ENCODE results near the gene MTOR.

Gene MTOR

DNA sequence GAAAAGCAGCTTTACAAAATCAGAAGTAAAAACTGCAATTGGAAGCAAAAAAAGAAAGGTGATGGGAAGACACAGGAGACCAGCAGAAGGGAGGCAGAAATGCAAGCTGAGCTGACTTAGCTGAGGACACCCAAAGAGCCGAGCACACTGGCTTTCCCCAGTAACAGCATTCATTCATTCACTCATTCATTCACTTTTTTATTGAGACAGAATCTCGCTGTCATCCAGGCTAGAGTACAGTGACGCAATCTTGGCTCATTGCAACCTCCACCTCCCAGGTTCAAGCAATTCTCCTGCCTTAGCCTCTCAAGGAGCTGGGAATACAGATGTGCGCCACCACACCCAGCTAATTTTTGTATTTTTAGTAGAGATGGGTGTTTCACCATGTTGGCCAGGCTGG lies 65.0 kb downstream of the MTOR start:
- no peak for DNase-seq
- Histone ChIP-seq H3K36me3 (peaks cover 71% of the 10 kb centered on the region), H3K27me3 (ENCODE audit: insufficient read depth, low read depth, severe bottlenecking) (no peaks in the 10 kb centered on the region), H3K4me3 (ENCODE audit: low read depth, low read length) (no peak overlapping the region), H3K27ac (no peak overlapping the region), H3K9me3 (ENCODE audit: severe bottlenecking) (no peaks in the 10 kb centered on the region)
- TF ChIP-seq, protein P1, sequence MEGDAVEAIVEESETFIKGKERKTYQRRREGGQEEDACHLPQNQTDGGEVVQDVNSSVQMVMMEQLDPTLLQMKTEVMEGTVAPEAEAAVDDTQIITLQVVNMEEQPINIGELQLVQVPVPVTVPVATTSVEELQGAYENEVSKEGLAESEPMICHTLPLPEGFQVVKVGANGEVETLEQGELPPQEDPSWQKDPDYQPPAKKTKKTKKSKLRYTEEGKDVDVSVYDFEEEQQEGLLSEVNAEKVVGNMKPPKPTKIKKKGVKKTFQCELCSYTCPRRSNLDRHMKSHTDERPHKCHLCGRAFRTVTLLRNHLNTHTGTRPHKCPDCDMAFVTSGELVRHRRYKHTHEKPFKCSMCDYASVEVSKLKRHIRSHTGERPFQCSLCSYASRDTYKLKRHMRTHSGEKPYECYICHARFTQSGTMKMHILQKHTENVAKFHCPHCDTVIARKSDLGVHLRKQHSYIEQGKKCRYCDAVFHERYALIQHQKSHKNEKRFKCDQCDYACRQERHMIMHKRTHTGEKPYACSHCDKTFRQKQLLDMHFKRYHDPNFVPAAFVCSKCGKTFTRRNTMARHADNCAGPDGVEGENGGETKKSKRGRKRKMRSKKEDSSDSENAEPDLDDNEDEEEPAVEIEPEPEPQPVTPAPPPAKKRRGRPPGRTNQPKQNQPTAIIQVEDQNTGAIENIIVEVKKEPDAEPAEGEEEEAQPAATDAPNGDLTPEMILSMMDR (IDR thresholded peaks at IDR 0.05; ENCODE audit: low read depth, low read length), result no peak

DNA sequence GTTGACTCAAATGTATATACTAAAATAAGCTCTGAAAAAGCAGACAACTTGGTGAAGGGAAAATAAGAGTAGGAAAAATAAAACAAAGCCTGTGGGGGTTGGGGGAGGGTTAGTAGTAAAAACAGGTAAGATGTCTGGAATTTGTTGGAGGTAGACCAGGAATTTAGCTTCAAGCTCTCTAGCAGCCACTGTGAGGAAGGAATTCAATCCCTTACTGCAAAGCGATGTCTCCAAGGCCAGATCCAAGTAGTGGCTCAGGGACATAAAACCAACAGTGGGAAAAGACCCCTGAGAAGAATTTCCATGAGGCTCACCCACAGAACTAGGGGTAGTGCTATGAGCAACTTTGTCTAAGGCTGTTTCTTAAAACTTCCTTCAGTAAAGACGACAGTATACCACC lies 65.4 kb downstream of the MTOR start:
- TF ChIP-seq, protein P1 (IDR thresholded peaks at IDR 0.05; ENCODE audit: low read depth, low read length), result no peak
- H3K36me3 ChIP-seq, result peaks cover 74% of the 10 kb centered on the region

DNA sequence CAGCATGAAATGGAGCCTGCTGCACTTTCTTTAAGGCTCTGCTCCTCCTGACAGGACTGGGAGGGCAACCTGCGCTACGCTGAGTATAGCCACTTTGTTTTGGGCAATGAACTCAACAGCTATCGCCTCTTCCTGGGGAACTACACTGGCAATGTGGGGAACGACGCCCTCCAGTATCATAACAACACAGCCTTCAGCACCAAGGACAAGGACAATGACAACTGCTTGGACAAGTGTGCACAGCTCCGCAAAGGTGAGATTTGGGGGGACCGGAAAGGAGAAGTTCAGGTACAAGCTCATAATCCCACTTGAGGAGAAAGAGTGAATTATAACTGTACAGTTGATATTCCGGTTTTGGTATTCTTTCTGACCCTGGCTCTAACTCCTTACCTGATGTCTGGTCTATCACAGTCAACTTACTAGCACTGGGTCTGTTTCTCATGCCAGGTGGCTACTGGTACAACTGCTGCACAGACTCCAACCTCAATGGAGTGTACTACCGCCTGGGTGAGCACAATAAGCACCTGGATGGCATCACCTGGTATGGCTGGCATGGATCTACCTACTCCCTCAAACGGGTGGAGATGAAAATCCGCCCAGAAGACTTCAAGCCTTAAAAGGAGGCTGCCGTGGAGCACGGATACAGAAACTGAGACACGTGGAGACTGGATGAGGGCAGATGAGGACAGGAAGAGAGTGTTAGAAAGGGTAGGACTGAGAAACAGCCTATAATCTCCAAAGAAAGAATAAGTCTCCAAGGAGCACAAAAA lies 67.8 kb downstream of the MTOR start:
- no peak for DNase-seq
- TF ChIP-seq, protein P1 (IDR thresholded peaks at IDR 0.05; ENCODE audit: low read depth, low read length), result no peak
- Histone ChIP-seq H3K27ac (no peak overlapping the region), H3K27me3 (ENCODE audit: insufficient read depth, low read depth, severe bottlenecking) (no peaks in the 10 kb centered on the region), H3K4me3 (ENCODE audit: low read depth, low read length) (no peak overlapping the region), H3K36me3 (peaks cover 84% of the 10 kb centered on the region), H3K9me3 (ENCODE audit: severe bottlenecking) (no peaks in the 10 kb centered on the region)

More for the DNA sequence above, 65.4 kb downstream of the MTOR start:
- Histone ChIP-seq H3K27me3 (ENCODE audit: insufficient read depth, low read depth, severe bottlenecking) (no peaks in the 10 kb centered on the region), H3K27ac (no peak overlapping the region), H3K4me3 (ENCODE audit: low read depth, low read length) (no peak overlapping the region), H3K9me3 (ENCODE audit: severe bottlenecking) (no peaks in the 10 kb centered on the region)
- no peak for DNase-seq

DNA sequence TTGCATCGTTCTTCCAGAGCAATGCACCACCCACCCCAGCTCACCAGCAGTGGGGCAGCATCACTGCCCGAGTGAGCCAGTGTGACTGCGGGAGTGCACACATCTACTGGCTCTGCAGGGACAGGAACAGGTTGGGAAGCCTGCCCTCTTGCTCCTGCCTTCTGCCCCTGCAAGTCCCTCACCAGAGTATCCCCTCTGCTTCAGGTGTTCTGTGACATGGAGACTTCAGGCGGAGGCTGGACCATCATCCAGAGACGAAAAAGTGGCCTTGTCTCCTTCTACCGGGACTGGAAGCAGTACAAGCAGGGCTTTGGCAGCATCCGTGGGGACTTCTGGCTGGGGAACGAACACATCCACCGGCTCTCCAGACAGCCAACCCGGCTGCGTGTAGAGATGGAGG lies 69.0 kb downstream of the MTOR start:
- H3K4me3 ChIP-seq (ENCODE audit: low read depth, low read length), result no peak overlapping the region
- no peaks in the 10 kb centered on the region for H3K9me3 ChIP-seq (ENCODE audit: severe bottlenecking)
- H3K36me3 ChIP-seq, result peaks cover 84% of the 10 kb centered on the region
- no peaks in the 10 kb centered on the region for H3K27me3 ChIP-seq (ENCODE audit: insufficient read depth, low read depth, severe bottlenecking)
- DNase-seq, result no peak
- H3K27ac ChIP-seq, result no peak overlapping the region
- TF ChIP-seq, protein P1 (IDR thresholded peaks at IDR 0.05; ENCODE audit: low read depth, low read length), result no peak

DNA sequence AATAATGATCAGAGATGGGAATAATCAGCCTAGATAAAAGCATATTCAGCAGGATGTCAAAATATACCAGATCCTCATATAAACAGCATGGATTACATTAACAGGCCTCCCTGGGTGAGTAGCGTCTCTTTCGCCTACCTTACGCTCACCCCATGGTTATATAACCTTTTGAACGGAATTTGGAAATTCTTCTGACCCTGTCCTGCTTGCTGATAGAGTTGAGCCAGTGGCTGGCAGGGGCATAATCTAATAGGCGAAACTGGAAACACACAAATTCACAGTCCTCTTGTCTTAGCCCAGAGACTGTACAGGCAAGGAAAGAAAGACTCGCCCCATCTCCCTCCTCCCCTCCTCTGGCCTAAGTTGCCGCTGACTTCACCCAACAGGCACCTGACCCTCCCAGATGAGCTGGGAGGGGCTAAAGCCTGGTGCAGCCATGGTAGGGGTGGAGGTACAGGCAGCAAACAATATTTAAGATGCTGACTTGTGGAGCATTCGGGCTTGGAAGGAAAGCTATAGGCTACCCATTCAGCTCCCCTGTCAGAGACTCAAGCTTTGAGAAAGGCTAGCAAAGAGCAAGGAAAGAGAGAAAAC lies 73.4 kb downstream of the MTOR start, which contains the start of gene ANGPTL7:
ANGPTL7 (plus strand) TSS at position 498 of the 594 bp plus-strand sequence. CDS start 225 bp downstream, outside the sequence.
- Histone ChIP-seq H3K9me3 (ENCODE audit: severe bottlenecking) (no peaks in the 10 kb centered on the region), H3K4me3 (ENCODE audit: low read depth, low read length) (no peak within 1 kb of the TSS), H3K36me3 (peaks cover 81% of the 10 kb centered on the region)

More for the DNA sequence above, 73.4 kb downstream of the MTOR start, which contains the start of gene ANGPTL7:
- H3K27me3 ChIP-seq (ENCODE audit: insufficient read depth, low read depth, severe bottlenecking), result no peaks in the 10 kb centered on the region
- DNase-seq, result no peak
- TF ChIP-seq, protein P1 (IDR thresholded peaks at IDR 0.05; ENCODE audit: low read depth, low read length), result no peak
- H3K27ac ChIP-seq, result no peak within 1 kb of the TSS
